ENCODE measurements around the gene COMT. TPM values are rescaled to one million over a fixed set of nuclear protein-coding genes. Genes with fewer than 3 reads are reported as not detected.

The COMT gene
- total and polyA plus RNA-seq, 2 donors from 2014 or later, result 118 to 244 TPM

- no peak for DNase-seq
- intact Hi-C loops (cut with DNase I), result no loop called here
- no peak for FAIRE-seq
- TF ChIP-seq CTCF (IDR thresholded peaks at IDR 0.05; ENCODE audit: borderline replicate concordance, extremely low read depth, insufficient read depth), result no peak
- Histone ChIP-seq H3K27me3 (ENCODE audit: control insufficient read depth, insufficient read depth, low read length) (no peaks in the 10 kb centered on the region), H3K9me3 (ENCODE audit: control insufficient read depth in 2 of 3, insufficient read depth in 1 of 3, low read length in 3 of 3) (no peaks in the 10 kb centered on the region), H3K9ac (ENCODE audit: low read length in 3 of 3) (no peak overlapping the region), H3K4me3 (ENCODE audit: low read length in 3 of 3) (no peak overlapping the region), H3K36me3 (ENCODE audit: control insufficient read depth in 2 of 3, insufficient read depth in 3 of 3, low read length in 3 of 3) (peaks cover 0 to 11% (median 2%) of the 10 kb centered on the region in 3 donors), H3K27ac (ENCODE audit: low read depth in 2 of 2, low read length in 2 of 2) (peak overlapping the region in 1 of 2 donors; percentile 88), H3K4me1 (ENCODE audit: control insufficient read depth in 2 of 3, insufficient read depth in 2 of 3, low read depth in 1 of 3, low read length in 3 of 3) (peaks cover 0 to 18% (median 0%) of the 10 kb centered on the region in 3 donors)
Observed at GRCh38 chr22:19972251-19972650, 30.7 kb downstream of the COMT start.

GRCh38 chr22:19972652-19973550 lies 31.3 kb downstream of the COMT start:
- no peak for TF ChIP-seq CTCF (IDR thresholded peaks at IDR 0.05; ENCODE audit: borderline replicate concordance, extremely low read depth, insufficient read depth)
- Histone ChIP-seq H3K4me1 (ENCODE audit: control insufficient read depth in 2 of 3, insufficient read depth in 2 of 3, low read depth in 1 of 3, low read length in 3 of 3) (peaks cover 0 to 18% (median 0%) of the 10 kb centered on the region in 3 donors), H3K27me3 (ENCODE audit: control insufficient read depth, insufficient read depth, low read length) (no peaks in the 10 kb centered on the region), H3K9me3 (ENCODE audit: control insufficient read depth in 2 of 3, insufficient read depth in 1 of 3, low read length in 3 of 3) (no peaks in the 10 kb centered on the region), H3K27ac (ENCODE audit: low read depth in 2 of 2, low read length in 2 of 2) (no peak overlapping the region), H3K36me3 (ENCODE audit: control insufficient read depth in 2 of 3, insufficient read depth in 3 of 3, low read length in 3 of 3) (peaks cover 0 to 11% (median 2%) of the 10 kb centered on the region in 3 donors), H3K4me3 (ENCODE audit: low read length in 3 of 3) (no peak overlapping the region), H3K9ac (ENCODE audit: low read length in 3 of 3) (no peak overlapping the region)
- no peak for FAIRE-seq
- no peak for DNase-seq
- intact Hi-C loops (cut with DNase I), result no loop called here

- H3K9me3 ChIP-seq (ENCODE audit: control insufficient read depth in 2 of 3, insufficient read depth in 1 of 3, low read length in 3 of 3), result no peaks in the 10 kb centered on the region
- no peaks in the 10 kb centered on the region for H3K27me3 ChIP-seq (ENCODE audit: control insufficient read depth, insufficient read depth, low read length)
- H3K27ac ChIP-seq (ENCODE audit: low read depth in 2 of 2, low read length in 2 of 2), result no peak overlapping the region
- DNase-seq (peak in 1 of 5 donors; percentile 56), FAIRE-seq (no peak)
- intact Hi-C loops (cut with DNase I), result no loop called here
- peaks cover 0 to 18% (median 0%) of the 10 kb centered on the region in 3 donors for H3K4me1 ChIP-seq (ENCODE audit: control insufficient read depth in 2 of 3, insufficient read depth in 2 of 3, low read depth in 1 of 3, low read length in 3 of 3)
- no peak overlapping the region for H3K4me3 ChIP-seq (ENCODE audit: low read length in 3 of 3)
- H3K36me3 ChIP-seq (ENCODE audit: control insufficient read depth in 2 of 3, insufficient read depth in 3 of 3, low read length in 3 of 3), result peaks cover 0 to 8% (median 2%) of the 10 kb centered on the region in 3 donors
- H3K9ac ChIP-seq (ENCODE audit: low read length in 3 of 3), result no peak overlapping the region
- TF ChIP-seq CTCF (IDR thresholded peaks at IDR 0.05; ENCODE audit: borderline replicate concordance, extremely low read depth, insufficient read depth), result no peak
Observed at GRCh38 chr22:19973551-19974267, 32.1 kb downstream of the COMT start.
